Measurements from ENCODE around the gene SEZ6L.

DNA sequence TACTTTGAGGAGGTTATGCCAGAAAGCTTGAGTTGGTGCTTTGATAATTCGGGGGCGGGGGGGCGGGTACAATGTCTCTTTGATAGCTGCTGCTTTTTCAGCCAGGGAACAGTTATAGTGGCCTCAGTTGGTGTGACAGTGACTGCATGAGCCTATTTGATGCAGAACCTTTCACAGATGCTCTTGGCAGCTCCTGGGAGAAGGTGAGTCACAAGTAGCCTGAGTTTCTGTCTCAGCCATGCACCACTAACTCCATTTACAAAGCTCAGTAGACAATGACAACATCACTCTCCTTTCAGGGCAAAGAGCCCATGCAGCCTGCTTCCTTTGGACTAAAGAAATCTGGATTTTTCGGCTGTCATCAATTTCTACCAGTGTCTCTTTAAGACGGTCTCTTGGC is 42.1 kb upstream of the SEZ6L start:
- TF ChIP-seq CTCF (IDR thresholded peaks at IDR 0.05) (no peak), POLR2A (IDR thresholded peaks at IDR 0.05) (no peak)

Data from ovary (tissue), 3 donors.